Adrenal gland (tissue), 5 donors: Measurements from ENCODE around the gene SIGLEC12.

Experiments
- CTCF ChIP-seq, 6 experiments: fragments of 450-650 bp in 4 of 6; fragments of 200-600 bp in 2 of 6; sonication (generic) in 1 of 6; IDR thresholded peaks; 1 replicate in 5 of 6; 2 replicates in 1 of 6; pipeline versions ENCODE4 v1.5.1 to v1.8.0; 2016 to 2021; ENCODE audit warnings: antibody characterized with exemption in 6 of 6, mild to moderate bottlenecking in 2 of 6, moderate library complexity in 1 of 6
- POLR2A ChIP-seq, 2 donors: fragments of 450-650 bp; IDR thresholded peaks; one replicate each; pipeline ENCODE4 v1.6.1; 2017; ENCODE audit warnings: antibody characterized with exemption in 2 of 2, mild to moderate bottlenecking in 2 of 2, moderate library complexity in 1 of 2
- donor health status: DM: no; HTN: no; CAD: no.

GRCh38 chr19:51542699-51543098, 41.1 kb upstream of the SIGLEC12 start:
- no peak for TF ChIP-seq CTCF (IDR thresholded peaks at IDR 0.05)
- TF ChIP-seq POLR2A (IDR thresholded peaks at IDR 0.05), result no peak
